Panc1 (cell line): ENCODE data around the gene PRRX2. TPM values are rescaled to one million over a fixed set of nuclear protein-coding genes. Genes with fewer than 3 reads are reported as not detected.

Experiments used
- ATAC-seq: fragments of 200-7000 bp; cut with Tn5 transposase; 2 replicates; pipeline ENCODE4 v1.9.1; 2020; ENCODE audit warnings: mild to moderate bottlenecking, moderate library complexity
- BruUV-seq: library from RNA; stranded (reverse); fragments of 400-500 nt; replicated peaks from 2 replicates; lab custom pipeline; 2021; lab: Mats Ljungman, UMichigan
- CTCF ChIA-PET: fragments of 300-600 bp; sonication (Branson Sonifier 250); formaldehyde crosslinking; loops from one replicate; lab custom pipeline; 2022; ENCODE audit warnings: antibody characterized with exemption; lab: Charles Lee
- POLR2A ChIA-PET: fragments of 300-600 bp; sonication (Branson Sonifier 250); formaldehyde crosslinking; loops from one replicate; lab custom pipeline; 2022; ENCODE audit warnings: antibody characterized with exemption; lab: Charles Lee
- DNase-seq: peaks from one replicate; pipeline ENCODE4 v3.0.0-alpha.2; 2010; ENCODE audit warnings: low read depth, low spot score
- H3K27ac ChIP-seq: 2 replicates; pipeline ENCODE4 v1.5.1; 2011; ENCODE audit warnings: mild to moderate bottlenecking, low read length, inconsistent platforms
- H3K27me3 ChIP-seq: fragments of 200-500 bp; sonication (Bioruptor generic); 2 replicates; pipeline ENCODE4 v1.6.0; 2014; ENCODE audit warnings: low read length, inconsistent platforms; ENCODE audit not compliant: control insufficient read depth, insufficient read depth
- H3K36me3 ChIP-seq: fragments of 200-500 bp; sonication (Bioruptor generic); 2 replicates; pipeline ENCODE4 v1.5.1; 2014; ENCODE audit warnings: inconsistent platforms, mild to moderate bottlenecking, low read length, moderate library complexity; ENCODE audit not compliant: control insufficient read depth, insufficient read depth
- H3K4me1 ChIP-seq: 2 replicates; pipeline ENCODE4 v1.5.1; 2011; ENCODE audit warnings: inconsistent platforms, mild to moderate bottlenecking, low read length, moderate library complexity; ENCODE audit not compliant: control insufficient read depth, insufficient read depth
- H3K4me3 ChIP-seq, 2 experiments: 2 replicates each; pipeline ENCODE4 v1.5.1; 2011 to 2012; ENCODE audit warnings: low read depth in 2 of 2, low read length in 2 of 2, mild to moderate bottlenecking in 2 of 2, inconsistent platforms in 1 of 2, moderate library complexity in 1 of 2
- H3K9me3 ChIP-seq: fragments of 200-500 bp; sonication (Bioruptor generic); 2 replicates; pipeline ENCODE4 v1.5.1; 2014; ENCODE audit warnings: low read depth, mild to moderate bottlenecking, inconsistent platforms, low read length, moderate library complexity; ENCODE audit not compliant: control insufficient read depth, insufficient read depth
- POLR2AphosphoS5 ChIP-seq: IDR thresholded peaks from 2 replicates; pipeline ENCODE4 v1.6.1; 2012; ENCODE audit warnings: mild to moderate bottlenecking, low read depth, low read length, moderate library complexity
- SIN3A ChIP-seq: IDR thresholded peaks from 2 replicates; pipeline ENCODE4 v1.6.1; 2012; ENCODE audit warnings: low read depth, mild to moderate bottlenecking, low read length, moderate library complexity, borderline replicate concordance; ENCODE audit not compliant: insufficient read depth
- TCF7L2 ChIP-seq: IDR thresholded peaks from 2 replicates; pipeline ENCODE4 v1.6.1; 2011; ENCODE audit warnings: mild to moderate bottlenecking, low read depth, low read length, inconsistent platforms
- in situ Hi-C: cut with HindIII; loops from 2 replicates; pipeline ENCODE4 v1.10.0; 2016; ENCODE audit warnings: low sequenced_read_pairs, low pct_unique_long_range_greater_than_20kb
- intact Hi-C: fragments of 100-400 bp; cut with micrococcal nuclease; formaldehyde crosslinking; loops from one replicate; pipeline ENCODE4 v1.10.0; 2022; ENCODE audit not compliant: unreplicated experiment
- total RNA-seq: library from RNA; stranded (reverse); gene quantifications from one replicate; pipeline ENCODE4 v1.2.1, GENCODE V29; 2021; ENCODE audit not compliant: unreplicated experiment
- TF ChIP-seq, protein P1 (sequence below), 2 experiments: IDR thresholded peaks; 2 replicates each; pipeline ENCODE4 v1.6.1; 2011 to 2012; ENCODE audit warnings: low read depth in 2 of 2, control low read depth in 1 of 2, low read length in 1 of 2, mild to moderate bottlenecking in 1 of 2, moderate library complexity in 1 of 2; ENCODE audit not compliant: insufficient read depth in 1 of 2
- TF ChIP-seq, protein P2 (sequence below): fragments of 450-650 bp; IDR thresholded peaks from 2 replicates; pipeline ENCODE4 v1.5.1; 2017; ENCODE audit warnings: mild to moderate bottlenecking

Gene PRRX2
- total RNA-seq, 1 experiment from 2014 or later, result 6.3 TPM

DNA sequence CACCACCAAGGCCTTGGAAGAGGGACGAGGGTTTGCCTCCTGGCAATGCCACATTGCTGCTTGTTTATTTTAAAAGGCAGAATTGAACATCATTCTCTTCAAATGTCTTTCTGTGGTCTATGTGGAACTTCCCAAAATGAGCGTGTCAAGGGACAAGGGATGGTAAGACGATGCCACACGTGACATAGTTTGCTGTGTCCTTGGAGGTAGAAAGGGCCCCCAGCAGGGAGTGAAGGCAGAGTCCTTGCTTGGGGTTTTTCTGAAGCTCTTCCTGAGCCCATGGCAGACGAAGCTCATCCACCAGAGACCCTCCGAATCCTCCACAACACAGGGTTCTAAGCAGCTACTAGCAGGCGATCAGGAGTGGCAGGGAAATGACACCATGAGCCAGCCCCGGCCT lies 28.3 kb downstream of the PRRX2 start:
- ChIA-PET CTCF (no interaction called here), POLR2A (no interaction called here)
- no peak overlapping the region for H3K4me3 ChIP-seq
- no peak for DNase-seq
- no peak for ATAC-seq
- intact Hi-C loops, result no loop called here
- no peaks in the 10 kb centered on the region for H3K4me1 ChIP-seq
- TF ChIP-seq SIN3A (no peak), POLR2AphosphoS5 (no peak), TCF7L2 (no peak)
- TF ChIP-seq, protein P1, sequence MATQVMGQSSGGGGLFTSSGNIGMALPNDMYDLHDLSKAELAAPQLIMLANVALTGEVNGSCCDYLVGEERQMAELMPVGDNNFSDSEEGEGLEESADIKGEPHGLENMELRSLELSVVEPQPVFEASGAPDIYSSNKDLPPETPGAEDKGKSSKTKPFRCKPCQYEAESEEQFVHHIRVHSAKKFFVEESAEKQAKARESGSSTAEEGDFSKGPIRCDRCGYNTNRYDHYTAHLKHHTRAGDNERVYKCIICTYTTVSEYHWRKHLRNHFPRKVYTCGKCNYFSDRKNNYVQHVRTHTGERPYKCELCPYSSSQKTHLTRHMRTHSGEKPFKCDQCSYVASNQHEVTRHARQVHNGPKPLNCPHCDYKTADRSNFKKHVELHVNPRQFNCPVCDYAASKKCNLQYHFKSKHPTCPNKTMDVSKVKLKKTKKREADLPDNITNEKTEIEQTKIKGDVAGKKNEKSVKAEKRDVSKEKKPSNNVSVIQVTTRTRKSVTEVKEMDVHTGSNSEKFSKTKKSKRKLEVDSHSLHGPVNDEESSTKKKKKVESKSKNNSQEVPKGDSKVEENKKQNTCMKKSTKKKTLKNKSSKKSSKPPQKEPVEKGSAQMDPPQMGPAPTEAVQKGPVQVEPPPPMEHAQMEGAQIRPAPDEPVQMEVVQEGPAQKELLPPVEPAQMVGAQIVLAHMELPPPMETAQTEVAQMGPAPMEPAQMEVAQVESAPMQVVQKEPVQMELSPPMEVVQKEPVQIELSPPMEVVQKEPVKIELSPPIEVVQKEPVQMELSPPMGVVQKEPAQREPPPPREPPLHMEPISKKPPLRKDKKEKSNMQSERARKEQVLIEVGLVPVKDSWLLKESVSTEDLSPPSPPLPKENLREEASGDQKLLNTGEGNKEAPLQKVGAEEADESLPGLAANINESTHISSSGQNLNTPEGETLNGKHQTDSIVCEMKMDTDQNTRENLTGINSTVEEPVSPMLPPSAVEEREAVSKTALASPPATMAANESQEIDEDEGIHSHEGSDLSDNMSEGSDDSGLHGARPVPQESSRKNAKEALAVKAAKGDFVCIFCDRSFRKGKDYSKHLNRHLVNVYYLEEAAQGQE (IDR thresholded peaks at IDR 0.05; ENCODE audit: insufficient read depth in 1 of 2, low read depth in 2 of 2, low read length in 1 of 2), result no peak
- TF ChIP-seq, protein P2, sequence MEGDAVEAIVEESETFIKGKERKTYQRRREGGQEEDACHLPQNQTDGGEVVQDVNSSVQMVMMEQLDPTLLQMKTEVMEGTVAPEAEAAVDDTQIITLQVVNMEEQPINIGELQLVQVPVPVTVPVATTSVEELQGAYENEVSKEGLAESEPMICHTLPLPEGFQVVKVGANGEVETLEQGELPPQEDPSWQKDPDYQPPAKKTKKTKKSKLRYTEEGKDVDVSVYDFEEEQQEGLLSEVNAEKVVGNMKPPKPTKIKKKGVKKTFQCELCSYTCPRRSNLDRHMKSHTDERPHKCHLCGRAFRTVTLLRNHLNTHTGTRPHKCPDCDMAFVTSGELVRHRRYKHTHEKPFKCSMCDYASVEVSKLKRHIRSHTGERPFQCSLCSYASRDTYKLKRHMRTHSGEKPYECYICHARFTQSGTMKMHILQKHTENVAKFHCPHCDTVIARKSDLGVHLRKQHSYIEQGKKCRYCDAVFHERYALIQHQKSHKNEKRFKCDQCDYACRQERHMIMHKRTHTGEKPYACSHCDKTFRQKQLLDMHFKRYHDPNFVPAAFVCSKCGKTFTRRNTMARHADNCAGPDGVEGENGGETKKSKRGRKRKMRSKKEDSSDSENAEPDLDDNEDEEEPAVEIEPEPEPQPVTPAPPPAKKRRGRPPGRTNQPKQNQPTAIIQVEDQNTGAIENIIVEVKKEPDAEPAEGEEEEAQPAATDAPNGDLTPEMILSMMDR, result no peak
- no peaks in the 10 kb centered on the region for H3K36me3 ChIP-seq
- in situ Hi-C loops, result no loop called here
- BruUV-seq, result no TSS peak
- no peak overlapping the region for H3K27ac ChIP-seq
- H3K27me3 ChIP-seq, result no peaks in the 10 kb centered on the region
- H3K9me3 ChIP-seq, result no peaks in the 10 kb centered on the region

DNA sequence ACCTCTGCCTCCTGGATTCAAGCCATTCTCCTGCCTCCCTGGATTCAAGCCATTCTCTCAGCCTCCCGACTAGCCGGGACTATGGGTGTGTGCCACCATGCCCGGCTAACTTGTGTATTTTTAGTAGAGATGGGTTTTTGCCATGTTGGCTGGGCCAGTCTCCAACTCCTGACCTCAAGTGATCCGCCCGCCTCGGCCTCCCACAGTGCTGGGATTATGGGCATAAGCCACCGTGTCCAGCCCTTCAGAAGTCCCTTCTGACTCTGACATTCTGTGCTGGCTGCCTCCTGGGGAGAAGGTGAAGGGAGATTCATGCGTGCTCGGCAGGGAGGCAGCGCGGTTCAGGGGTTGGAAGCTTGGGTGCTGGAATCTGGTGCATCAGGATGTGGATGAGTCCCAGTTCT lies 28.8 kb downstream of the PRRX2 start:
- BruUV-seq, result no TSS peak
- TF ChIP-seq, protein P2, result no peak
- TF ChIP-seq TCF7L2 (no peak), SIN3A (no peak), POLR2AphosphoS5 (no peak)
- TF ChIP-seq, protein P1 (IDR thresholded peaks at IDR 0.05; ENCODE audit: insufficient read depth in 1 of 2, low read depth in 2 of 2, low read length in 1 of 2), result no peak
- ATAC-seq (no peak), DNase-seq (no peak)
- Histone ChIP-seq H3K27me3 (no peaks in the 10 kb centered on the region), H3K27ac (no peak overlapping the region), H3K36me3 (no peaks in the 10 kb centered on the region), H3K4me1 (no peaks in the 10 kb centered on the region), H3K9me3 (no peaks in the 10 kb centered on the region), H3K4me3 (no peak overlapping the region)
- ChIA-PET POLR2A (no interaction called here), CTCF (no interaction called here)
- in situ Hi-C loops, result no loop called here
- intact Hi-C loops, result no loop called here
